Astrocyte of the cerebellum (primary cell): ENCODE results near the gene MEI1.

Experiments used
- DNase-seq: peaks from one replicate; pipeline ENCODE4 v3.0.0-alpha.2; 2011; ENCODE audit warnings: low read depth
- H3K4me3 ChIP-seq: 2 replicates; pipeline ENCODE4 v1.5.1; 2011; ENCODE audit warnings: mild to moderate bottlenecking, low read depth, low read length, moderate library complexity
- in situ Hi-C: cut with HindIII; loops from 2 replicates; pipeline ENCODE4 v1.10.0; 2017; ENCODE audit warnings: low sequenced_read_pairs
- TF ChIP-seq, protein P1 (sequence below): IDR thresholded peaks from 2 replicates; pipeline ENCODE4 v1.5.1; 2012; ENCODE audit warnings: low read length, low read depth, moderate library complexity, mild to moderate bottlenecking; ENCODE audit errors: missing control alignments

Gene MEI1

DNA sequence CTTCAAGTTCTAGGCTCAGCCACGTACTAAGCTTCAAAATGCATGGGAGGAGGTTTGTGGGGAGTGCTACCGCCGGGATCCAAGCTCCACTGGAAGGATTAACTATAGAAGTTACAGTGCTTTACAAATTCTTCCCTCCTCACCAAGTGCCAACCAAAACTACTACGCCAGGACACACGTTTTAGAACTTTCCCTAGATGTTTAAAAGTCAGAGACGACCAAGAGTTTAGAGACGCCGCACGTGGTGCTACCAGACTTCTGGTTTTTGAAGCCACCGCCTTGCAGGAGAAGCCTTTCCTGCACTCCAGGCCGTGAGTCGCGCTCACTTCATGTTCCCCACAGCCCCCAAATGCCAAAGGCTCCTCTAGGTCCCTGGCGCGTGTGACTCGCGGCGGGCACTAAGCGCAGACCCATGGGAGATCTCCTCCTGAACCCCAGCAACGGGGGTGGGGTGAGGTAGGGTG, 11.4 kb upstream of the MEI1 start:
- peak overlapping the region; percentile 96 for H3K4me3 ChIP-seq
- in situ Hi-C loops: no loop called here
- no peak for DNase-seq
- TF ChIP-seq, protein P1, sequence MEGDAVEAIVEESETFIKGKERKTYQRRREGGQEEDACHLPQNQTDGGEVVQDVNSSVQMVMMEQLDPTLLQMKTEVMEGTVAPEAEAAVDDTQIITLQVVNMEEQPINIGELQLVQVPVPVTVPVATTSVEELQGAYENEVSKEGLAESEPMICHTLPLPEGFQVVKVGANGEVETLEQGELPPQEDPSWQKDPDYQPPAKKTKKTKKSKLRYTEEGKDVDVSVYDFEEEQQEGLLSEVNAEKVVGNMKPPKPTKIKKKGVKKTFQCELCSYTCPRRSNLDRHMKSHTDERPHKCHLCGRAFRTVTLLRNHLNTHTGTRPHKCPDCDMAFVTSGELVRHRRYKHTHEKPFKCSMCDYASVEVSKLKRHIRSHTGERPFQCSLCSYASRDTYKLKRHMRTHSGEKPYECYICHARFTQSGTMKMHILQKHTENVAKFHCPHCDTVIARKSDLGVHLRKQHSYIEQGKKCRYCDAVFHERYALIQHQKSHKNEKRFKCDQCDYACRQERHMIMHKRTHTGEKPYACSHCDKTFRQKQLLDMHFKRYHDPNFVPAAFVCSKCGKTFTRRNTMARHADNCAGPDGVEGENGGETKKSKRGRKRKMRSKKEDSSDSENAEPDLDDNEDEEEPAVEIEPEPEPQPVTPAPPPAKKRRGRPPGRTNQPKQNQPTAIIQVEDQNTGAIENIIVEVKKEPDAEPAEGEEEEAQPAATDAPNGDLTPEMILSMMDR: no peak

GRCh38 chr22:41688365-41689211, 10.7 kb upstream of the MEI1 start, which contains the start of gene SNU13:
Gene SNU13, minus strand, starts transcription at chr22:41688867. Its CDS starts 71 bp downstream, at chr22:41688796.
- TF ChIP-seq, protein P1: peak; percentile 3
- in situ Hi-C loops: no loop called here
- DNase-seq: peak; percentile 82
- H3K4me3 ChIP-seq: peak within 1 kb of the TSS; percentile 96

- in situ Hi-C loops: no loop called here
- DNase-seq: no peak
- TF ChIP-seq, protein P1: no peak
- no peak overlapping the region for H3K4me3 ChIP-seq
Observed at GRCh38 chr22:41690476-41690875, 8.8 kb upstream of the MEI1 start.

GRCh38 chr22:41695211-41695610, 4.1 kb upstream of the MEI1 start:
- TF ChIP-seq, protein P1: no peak
- in situ Hi-C loops: loop anchor here (5.0 kb wide), 1 partner anchor 47 kb away; no protein-coding TSS in a partner anchor
- DNase-seq: no peak
- no peak overlapping the region for H3K4me3 ChIP-seq

DNA sequence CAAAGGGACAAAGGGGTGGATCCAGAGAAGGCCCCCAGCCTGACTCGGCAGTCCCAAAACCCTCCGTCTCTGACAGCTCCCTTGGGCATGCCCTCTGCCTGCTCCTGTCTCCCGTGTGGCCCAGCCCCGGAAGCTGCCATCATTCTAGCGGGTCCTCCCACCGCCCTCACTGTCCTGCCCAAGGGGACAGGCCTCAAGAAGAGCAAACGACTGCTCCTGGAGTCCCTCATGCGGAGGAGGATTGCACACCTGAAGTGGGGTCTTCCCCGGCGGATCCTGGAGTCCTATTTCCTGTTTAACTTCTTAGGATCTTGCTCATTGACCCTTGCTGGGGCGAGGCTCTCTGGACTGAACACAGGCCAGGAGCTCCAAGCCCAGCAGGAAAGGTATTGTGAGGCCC, 2.6 kb upstream of the MEI1 start:
- TF ChIP-seq, protein P1: no peak
- no peak for DNase-seq
- in situ Hi-C loops: loop anchor here (5.0 kb wide), 1 partner anchor 46 kb away; no protein-coding TSS in a partner anchor
- no peak overlapping the region for H3K4me3 ChIP-seq

DNA sequence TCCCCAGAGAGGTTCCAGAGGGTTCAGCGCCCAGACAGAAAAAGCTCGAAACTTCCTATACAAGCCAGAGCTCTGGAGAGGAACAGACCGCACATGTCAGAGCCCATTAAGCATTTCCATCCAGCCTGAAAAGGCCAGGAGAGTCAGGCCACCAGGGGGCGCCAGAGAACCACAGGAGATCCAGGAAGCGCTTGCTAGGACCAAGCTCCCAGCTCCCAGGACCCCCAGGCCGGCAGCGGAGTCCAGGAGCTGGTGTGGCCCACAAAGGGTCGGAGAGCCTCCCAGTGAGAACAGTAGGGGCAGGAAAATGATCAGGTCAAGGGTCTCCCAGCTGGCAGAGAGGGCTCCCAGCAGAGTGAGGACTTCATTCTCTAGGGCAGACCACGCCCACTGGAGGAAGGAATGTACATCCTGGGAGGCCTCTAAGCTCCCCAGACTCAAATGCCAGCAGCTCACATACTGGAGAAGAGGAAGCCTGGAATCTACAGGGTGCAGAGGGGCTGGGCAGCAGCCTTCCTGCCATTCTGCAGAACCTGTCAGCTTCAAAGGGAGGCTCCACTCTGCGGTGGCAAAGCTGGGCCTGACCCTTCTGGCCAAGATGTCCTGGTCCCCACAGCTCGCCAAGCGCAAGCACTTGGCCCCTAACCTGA, 2.1 kb upstream of the MEI1 start:
- H3K4me3 ChIP-seq: no peak overlapping the region
- DNase-seq: peak; percentile 78
- in situ Hi-C loops: loop anchor here (5.0 kb wide), 1 partner anchor 45 kb away; no protein-coding TSS in a partner anchor
- TF ChIP-seq, protein P1: peak; percentile 98
